Embryonic facial prominence (tissue), 1 donor: ENCODE results near the gene SEPTIN5.
"Not testable (repeated sequence)": the region's sequence is repeated elsewhere in the genome, so short reads cannot be mapped to it uniquely, and the experiment has no call there.

ENCODE experiments used
- DNase-seq: peaks from one replicate; pipeline ENCODE4 v3.0.0-alpha.2; 2016; ENCODE audit errors: extremely low spot score

Gene SEPTIN5

GRCh38 chr22:19720150-19720827 is 6.0 kb downstream of the SEPTIN5 start:
- no peak for DNase-seq

GRCh38 chr22:19720999-19721329 is 6.7 kb downstream of the SEPTIN5 start:
- DNase-seq, result no peak

GRCh38 chr22:19721330-19722177 is 7.3 kb downstream of the SEPTIN5 start:
- no peak for DNase-seq

- no peak for DNase-seq
Measured at GRCh38 chr22:19722178-19722981, 8.1 kb downstream of the SEPTIN5 start.

- no peak for DNase-seq
Measured at GRCh38 chr22:19722982-19723231, 8.6 kb downstream of the SEPTIN5 start.

GRCh38 chr22:19723232-19723982 is 9.1 kb downstream of the SEPTIN5 start, which contains the start of gene GP1BB:
Gene GP1BB, plus strand, starts transcription at chr22:19723539. Its CDS starts 31 bp downstream, at chr22:19723570.
- DNase-seq, result no peak

GRCh38 chr22:19723983-19724827 is 9.9 kb downstream of the SEPTIN5 start:
- DNase-seq, result no peak

- no peak for DNase-seq
Measured at GRCh38 chr22:19724927-19725661, 10.8 kb downstream of the SEPTIN5 start.

GRCh38 chr22:19726064-19726788 is 11.9 kb downstream of the SEPTIN5 start:
- DNase-seq, result not testable (repeated sequence)

- DNase-seq, result no peak
Measured at GRCh38 chr22:19727310-19728150, 13.2 kb downstream of the SEPTIN5 start.

- DNase-seq, result no peak
Measured at GRCh38 chr22:19728271-19728670, 14.0 kb downstream of the SEPTIN5 start.

GRCh38 chr22:19728836-19729235 is 14.5 kb downstream of the SEPTIN5 start:
- DNase-seq, result no peak

GRCh38 chr22:19729507-19729906 is 15.2 kb downstream of the SEPTIN5 start:
- no peak for DNase-seq

GRCh38 chr22:19730198-19730597 is 15.9 kb downstream of the SEPTIN5 start:
- DNase-seq, result no peak

- DNase-seq, result peak; percentile 56
Measured at GRCh38 chr22:19730655-19731360, 16.5 kb downstream of the SEPTIN5 start.

- no peak for DNase-seq
Measured at GRCh38 chr22:19731361-19732135, 17.2 kb downstream of the SEPTIN5 start.
